GM12872 (cell line): ENCODE results near the gene CYP20A1.
A peak's percentile ranks its signal among the peaks of the same experiment; 100 is the strongest.

Source experiments
- TF ChIP-seq, protein P1 (sequence below): IDR thresholded peaks from 3 replicates; pipeline ENCODE4 v1.5.1; 2011; ENCODE audit warnings: low read depth, mild to moderate bottlenecking, low read length, moderate library complexity; ENCODE audit not compliant: insufficient read depth

Gene CYP20A1, protein sequence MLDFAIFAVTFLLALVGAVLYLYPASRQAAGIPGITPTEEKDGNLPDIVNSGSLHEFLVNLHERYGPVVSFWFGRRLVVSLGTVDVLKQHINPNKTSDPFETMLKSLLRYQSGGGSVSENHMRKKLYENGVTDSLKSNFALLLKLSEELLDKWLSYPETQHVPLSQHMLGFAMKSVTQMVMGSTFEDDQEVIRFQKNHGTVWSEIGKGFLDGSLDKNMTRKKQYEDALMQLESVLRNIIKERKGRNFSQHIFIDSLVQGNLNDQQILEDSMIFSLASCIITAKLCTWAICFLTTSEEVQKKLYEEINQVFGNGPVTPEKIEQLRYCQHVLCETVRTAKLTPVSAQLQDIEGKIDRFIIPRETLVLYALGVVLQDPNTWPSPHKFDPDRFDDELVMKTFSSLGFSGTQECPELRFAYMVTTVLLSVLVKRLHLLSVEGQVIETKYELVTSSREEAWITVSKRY

DNA sequence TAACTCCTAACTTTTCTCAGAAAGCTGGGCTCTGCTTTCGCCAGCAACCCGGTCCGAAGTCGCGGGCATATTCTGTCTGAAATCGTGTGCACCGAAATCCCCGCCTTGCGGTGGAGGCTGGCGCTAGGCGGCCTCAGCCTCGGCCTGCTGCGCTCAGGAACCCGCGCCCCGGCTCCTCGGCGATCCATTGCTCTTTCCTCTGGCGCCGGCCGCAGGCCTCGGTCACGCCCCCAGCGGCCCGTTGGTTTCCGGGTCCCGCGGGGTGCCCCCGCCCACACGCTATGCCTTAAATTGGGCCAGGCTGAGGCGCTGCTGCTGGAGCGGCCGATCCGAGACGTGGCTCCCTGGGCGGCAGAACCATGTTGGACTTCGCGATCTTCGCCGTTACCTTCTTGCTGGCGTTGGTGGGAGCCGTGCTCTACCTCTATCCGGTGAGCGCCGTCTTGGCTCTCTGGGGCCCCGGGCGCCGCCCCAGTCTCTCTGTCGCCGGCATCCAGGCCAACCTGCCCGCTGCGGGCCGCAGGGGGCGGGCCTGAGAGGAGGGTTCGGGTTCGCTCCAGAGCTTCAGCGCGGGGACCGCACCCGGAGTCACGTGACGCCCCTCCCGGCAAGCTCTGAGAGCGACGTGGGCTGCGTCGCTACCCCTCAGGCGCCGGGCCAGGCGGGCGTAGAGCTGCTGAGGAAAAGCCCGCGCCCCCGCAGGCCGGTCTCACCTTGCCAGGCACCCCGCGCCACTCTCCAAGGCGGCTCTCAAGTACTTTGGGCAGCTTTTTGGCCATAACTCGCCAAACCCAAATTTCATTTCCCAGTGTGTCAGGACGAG lies at the start of gene CYP20A1:
TSS of gene CYP20A1 (plus strand) at position 315 of the 823 bp plus-strand sequence. CDS start at position 360, 45 bp downstream.
- TF ChIP-seq, protein P1, sequence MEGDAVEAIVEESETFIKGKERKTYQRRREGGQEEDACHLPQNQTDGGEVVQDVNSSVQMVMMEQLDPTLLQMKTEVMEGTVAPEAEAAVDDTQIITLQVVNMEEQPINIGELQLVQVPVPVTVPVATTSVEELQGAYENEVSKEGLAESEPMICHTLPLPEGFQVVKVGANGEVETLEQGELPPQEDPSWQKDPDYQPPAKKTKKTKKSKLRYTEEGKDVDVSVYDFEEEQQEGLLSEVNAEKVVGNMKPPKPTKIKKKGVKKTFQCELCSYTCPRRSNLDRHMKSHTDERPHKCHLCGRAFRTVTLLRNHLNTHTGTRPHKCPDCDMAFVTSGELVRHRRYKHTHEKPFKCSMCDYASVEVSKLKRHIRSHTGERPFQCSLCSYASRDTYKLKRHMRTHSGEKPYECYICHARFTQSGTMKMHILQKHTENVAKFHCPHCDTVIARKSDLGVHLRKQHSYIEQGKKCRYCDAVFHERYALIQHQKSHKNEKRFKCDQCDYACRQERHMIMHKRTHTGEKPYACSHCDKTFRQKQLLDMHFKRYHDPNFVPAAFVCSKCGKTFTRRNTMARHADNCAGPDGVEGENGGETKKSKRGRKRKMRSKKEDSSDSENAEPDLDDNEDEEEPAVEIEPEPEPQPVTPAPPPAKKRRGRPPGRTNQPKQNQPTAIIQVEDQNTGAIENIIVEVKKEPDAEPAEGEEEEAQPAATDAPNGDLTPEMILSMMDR = peak; percentile 36; the same call in 1 of the 3 replicates

DNA sequence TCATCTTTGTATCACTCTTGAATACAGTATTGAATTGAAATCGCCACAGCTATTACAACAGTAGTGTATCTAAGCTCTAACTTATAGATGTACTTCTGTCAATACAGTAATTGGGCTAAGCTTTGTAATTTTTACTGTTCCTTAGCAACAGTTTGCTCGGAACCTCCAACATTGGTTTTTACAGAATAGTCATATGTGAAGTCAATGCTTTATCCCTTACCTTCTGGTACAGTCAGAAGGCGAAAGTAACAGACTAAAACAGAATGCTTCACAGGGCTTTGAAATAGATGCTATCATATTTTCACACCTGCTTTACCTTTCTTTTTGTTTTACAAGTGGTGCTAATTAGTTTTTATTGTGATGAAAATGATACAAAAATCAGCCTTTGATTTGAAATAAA lies 46.9 kb upstream of the CYP20A1 start:
- TF ChIP-seq, protein P1 = no peak

DNA sequence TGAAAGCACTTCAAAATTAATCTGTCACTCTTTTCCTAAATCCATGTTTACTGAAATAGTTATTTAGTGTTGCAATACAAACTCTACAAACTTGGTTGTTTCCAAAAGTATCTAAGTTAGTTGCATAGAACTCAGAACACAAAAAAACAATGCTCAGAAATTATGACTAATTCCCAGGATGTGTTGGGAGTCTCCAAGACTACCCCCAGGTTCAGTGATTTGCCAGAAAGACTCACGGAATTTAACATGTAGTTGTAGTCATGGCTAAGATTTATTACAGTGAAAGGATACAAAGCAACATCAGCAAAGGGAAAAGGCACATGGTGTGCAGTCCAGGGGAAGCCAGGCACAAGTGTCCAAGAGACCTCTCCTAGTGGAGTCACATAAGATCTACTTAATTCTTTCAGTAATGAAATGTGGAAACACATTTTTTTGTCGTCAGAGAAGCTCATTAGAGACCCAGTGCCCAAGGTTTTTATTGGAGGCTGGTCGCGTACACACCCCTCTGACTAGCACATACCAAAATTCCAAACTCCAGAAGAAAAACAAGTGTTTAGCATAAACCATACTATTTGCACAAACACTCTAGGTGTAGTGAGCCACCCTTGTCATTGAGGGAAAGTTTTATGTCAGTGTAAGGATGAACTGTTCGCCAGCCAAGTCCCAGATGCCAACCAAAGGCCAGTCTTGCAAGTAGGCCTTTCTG lies 43.3 kb upstream of the CYP20A1 start:
- TF ChIP-seq, protein P1 = no peak

DNA sequence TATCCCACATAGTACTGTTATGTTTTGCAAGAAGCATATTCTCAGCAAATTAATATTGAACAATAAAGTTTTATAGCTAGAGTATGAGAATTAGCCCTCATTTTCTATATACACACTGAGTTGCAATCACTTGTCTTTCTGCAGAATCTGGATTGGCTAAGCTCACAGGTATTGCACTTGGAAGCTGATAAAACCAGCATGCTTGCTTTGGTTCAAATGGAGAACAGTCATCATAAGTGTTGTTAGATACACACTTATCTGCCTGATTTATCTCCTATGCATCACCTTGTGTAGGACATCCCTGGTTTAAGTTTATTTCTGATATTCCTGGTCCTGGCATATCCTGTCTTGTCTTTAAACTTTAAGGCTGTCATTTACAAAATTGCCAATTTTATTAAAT lies 38.0 kb upstream of the CYP20A1 start:
- TF ChIP-seq, protein P1 = no peak

DNA sequence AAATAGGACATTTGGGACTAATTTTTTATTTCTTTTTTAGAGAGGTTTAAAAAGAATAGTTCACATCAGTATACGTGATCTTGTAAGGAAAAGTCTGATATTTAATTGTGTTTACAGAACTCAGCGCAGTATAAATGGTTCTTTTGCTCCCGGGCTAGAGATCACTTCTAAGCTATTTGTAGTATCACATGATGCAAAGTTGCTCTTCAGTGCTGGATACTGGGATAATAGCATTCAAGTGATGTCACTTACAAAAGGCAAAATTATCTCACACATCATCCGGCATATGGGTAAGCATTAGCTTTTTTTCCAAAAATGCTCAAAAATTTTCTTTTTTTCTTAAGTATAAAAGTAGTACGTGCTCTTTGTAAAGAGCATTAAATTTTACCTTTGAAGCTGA lies 37.4 kb upstream of the CYP20A1 start:
- TF ChIP-seq, protein P1 = no peak

DNA sequence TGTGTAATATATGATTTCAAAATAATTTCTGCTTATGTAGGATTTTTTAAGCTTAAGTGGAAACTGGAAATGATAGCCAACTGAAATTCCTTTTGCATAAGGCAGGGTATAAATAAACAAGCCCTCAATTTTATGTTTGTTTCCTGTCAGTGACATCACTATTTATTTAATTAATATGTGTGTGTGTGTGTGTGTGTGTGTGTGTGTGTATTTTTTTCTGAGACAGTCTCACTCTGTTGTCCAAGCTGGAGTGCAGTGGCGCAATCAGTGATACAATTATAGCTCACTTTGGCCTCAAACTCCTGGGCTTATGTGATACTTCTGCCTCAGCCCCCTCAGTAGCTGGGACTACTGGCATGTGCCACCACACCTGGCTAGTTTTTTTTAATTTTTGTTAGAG lies 29.3 kb upstream of the CYP20A1 start:
- TF ChIP-seq, protein P1 = no peak
